Body of pancreas (tissue), 4 donors: ENCODE data around the gene RNF212B.

ENCODE experiments used
- CTCF ChIP-seq, 7 experiments: fragments of 450-650 bp in 4 of 7; fragments of 200-600 bp in 3 of 7; sonication (generic) in 3 of 7; IDR thresholded peaks; one replicate each; pipeline ENCODE4 v1.5.1; 2016 to 2019; ENCODE audit warnings: antibody characterized with exemption in 7 of 7
- POLR2A ChIP-seq, 3 donors: fragments of 450-650 bp; IDR thresholded peaks; one replicate each; pipeline ENCODE4 v1.6.1; 2016; ENCODE audit warnings: antibody characterized with exemption in 3 of 3, mild to moderate bottlenecking in 2 of 3

- TF ChIP-seq CTCF (IDR thresholded peaks at IDR 0.05) (no peak), POLR2A (IDR thresholded peaks at IDR 0.05) (no peak)
These were observed 7.5 kb downstream of the RNF212B start for GRCh38 chr14:23245282-23245681.
